Upper lobe of right lung (tissue), 1 donor: ENCODE results near the gene VSIG10L. TPM values are rescaled to one million over a fixed set of nuclear protein-coding genes. Genes with fewer than 3 reads are reported as not detected.

Experiments
- ATAC-seq: fragments of 200-7000 bp; cut with Tn5 transposase; one replicate; pipeline ENCODE4 v1.9.1; 2020; ENCODE audit warnings: mild to moderate bottlenecking, moderate library complexity
- DNase-seq: peaks from one replicate; pipeline ENCODE4 v3.0.0-alpha.2; 2020
- H3K27ac ChIP-seq: fragments of 200-600 bp; one replicate; pipeline ENCODE4 v1.8.0; 2022
- H3K27me3 ChIP-seq: fragments of 200-600 bp; one replicate; pipeline ENCODE4 v1.8.0; 2022; ENCODE audit warnings: mild to moderate bottlenecking
- H3K36me3 ChIP-seq: fragments of 200-600 bp; one replicate; pipeline ENCODE4 v1.8.0; 2022
- H3K4me1 ChIP-seq: fragments of 200-600 bp; one replicate; pipeline ENCODE4 v1.8.0; 2022
- H3K4me3 ChIP-seq: fragments of 200-600 bp; one replicate; pipeline ENCODE4 v1.8.0; 2022; ENCODE audit warnings: mild to moderate bottlenecking
- H3K9me3 ChIP-seq: fragments of 200-600 bp; one replicate; pipeline ENCODE4 v1.8.0; 2022
- CTCF ChIP-seq: fragments of 200-600 bp; IDR thresholded peaks from one replicate; pipeline ENCODE4 v1.8.0; 2022; ENCODE audit warnings: antibody characterized with exemption
- intact Hi-C: fragments of 100-400 bp; cut with DNase I; formaldehyde crosslinking; loops from one replicate; pipeline ENCODE4 v1.11.0; 2022
- total RNA-seq: library from RNA; stranded (reverse); fragmentation: NEBNext Ultra II Directional; extraction: Animal tissue kit (Norgen Biotek cat#: 25700); gene quantifications from one replicate; pipeline ENCODE4 v1.2.1, GENCODE V29; 2021
- donor health status: DM: no; HTN: yes; CAD: no; lungs with severe emphysema.

VSIG10L gene
- total RNA-seq, 1 donor from 2014 or later = 2.1 TPM

- ATAC-seq (no peak), DNase-seq (no peak)
- peaks cover 6% of the 10 kb centered on the region for H3K4me1 ChIP-seq
- TF ChIP-seq CTCF = no peak
- no peaks in the 10 kb centered on the region for H3K36me3 ChIP-seq
- intact Hi-C loops = no loop called here
- H3K27ac ChIP-seq = no peak overlapping the region
- H3K4me3 ChIP-seq = no peak overlapping the region
- no peaks in the 10 kb centered on the region for H3K9me3 ChIP-seq
- peaks cover 40% of the 10 kb centered on the region for H3K27me3 ChIP-seq
Measured at GRCh38 chr19:51331193-51331592, 10.7 kb downstream of the VSIG10L start.

DNA sequence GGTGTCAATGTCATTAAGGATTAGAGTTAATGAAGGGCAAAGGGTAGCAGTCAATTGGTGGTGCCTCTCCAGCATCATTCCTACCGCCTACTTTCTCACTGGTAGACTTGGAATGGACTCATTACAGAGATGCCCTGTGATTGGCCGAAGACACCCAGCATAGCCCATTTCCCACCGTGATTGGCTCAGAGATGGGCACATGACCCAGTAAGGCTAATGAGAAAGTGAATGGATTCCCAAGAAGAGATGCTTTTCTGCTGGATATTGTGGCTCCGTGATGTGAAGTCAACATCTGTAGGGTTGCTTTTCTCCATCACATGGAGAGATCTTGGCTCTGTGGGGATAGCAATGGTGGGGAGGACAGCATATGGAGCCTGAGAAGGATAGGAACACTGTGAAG lies 11.6 kb downstream of the VSIG10L start:
- ATAC-seq (no peak), DNase-seq (no peak)
- peaks cover 44% of the 10 kb centered on the region for H3K27me3 ChIP-seq
- no peak overlapping the region for H3K27ac ChIP-seq
- TF ChIP-seq CTCF = no peak
- no peak overlapping the region for H3K4me3 ChIP-seq
- no peaks in the 10 kb centered on the region for H3K36me3 ChIP-seq
- H3K4me1 ChIP-seq = peaks cover 6% of the 10 kb centered on the region
- H3K9me3 ChIP-seq = no peaks in the 10 kb centered on the region
- intact Hi-C loops = no loop called here

- peaks cover 44% of the 10 kb centered on the region for H3K27me3 ChIP-seq
- no peak for DNase-seq
- ATAC-seq = no peak
Measured at GRCh38 chr19:51329411-51329810, 12.5 kb downstream of the VSIG10L start.

GRCh38 chr19:51327066-51328001 lies 14.6 kb downstream of the VSIG10L start:
- Histone ChIP-seq H3K36me3 (no peaks in the 10 kb centered on the region), H3K4me3 (no peak overlapping the region), H3K27me3 (peaks cover 48% of the 10 kb centered on the region), H3K9me3 (no peaks in the 10 kb centered on the region), H3K27ac (no peak overlapping the region), H3K4me1 (peaks cover 6% of the 10 kb centered on the region)
- peak; percentile 80 for ATAC-seq
- peak; percentile 14 for TF ChIP-seq CTCF
- intact Hi-C loops = no loop called here
- DNase-seq = peak; percentile 75

More at GRCh38 chr19:51329411-51329810, 12.5 kb downstream of the VSIG10L start:
- Histone ChIP-seq H3K27ac (no peak overlapping the region), H3K9me3 (no peaks in the 10 kb centered on the region), H3K36me3 (no peaks in the 10 kb centered on the region), H3K4me1 (peaks cover 6% of the 10 kb centered on the region), H3K4me3 (no peak overlapping the region)
- TF ChIP-seq CTCF = no peak
- intact Hi-C loops = no loop called here

DNA sequence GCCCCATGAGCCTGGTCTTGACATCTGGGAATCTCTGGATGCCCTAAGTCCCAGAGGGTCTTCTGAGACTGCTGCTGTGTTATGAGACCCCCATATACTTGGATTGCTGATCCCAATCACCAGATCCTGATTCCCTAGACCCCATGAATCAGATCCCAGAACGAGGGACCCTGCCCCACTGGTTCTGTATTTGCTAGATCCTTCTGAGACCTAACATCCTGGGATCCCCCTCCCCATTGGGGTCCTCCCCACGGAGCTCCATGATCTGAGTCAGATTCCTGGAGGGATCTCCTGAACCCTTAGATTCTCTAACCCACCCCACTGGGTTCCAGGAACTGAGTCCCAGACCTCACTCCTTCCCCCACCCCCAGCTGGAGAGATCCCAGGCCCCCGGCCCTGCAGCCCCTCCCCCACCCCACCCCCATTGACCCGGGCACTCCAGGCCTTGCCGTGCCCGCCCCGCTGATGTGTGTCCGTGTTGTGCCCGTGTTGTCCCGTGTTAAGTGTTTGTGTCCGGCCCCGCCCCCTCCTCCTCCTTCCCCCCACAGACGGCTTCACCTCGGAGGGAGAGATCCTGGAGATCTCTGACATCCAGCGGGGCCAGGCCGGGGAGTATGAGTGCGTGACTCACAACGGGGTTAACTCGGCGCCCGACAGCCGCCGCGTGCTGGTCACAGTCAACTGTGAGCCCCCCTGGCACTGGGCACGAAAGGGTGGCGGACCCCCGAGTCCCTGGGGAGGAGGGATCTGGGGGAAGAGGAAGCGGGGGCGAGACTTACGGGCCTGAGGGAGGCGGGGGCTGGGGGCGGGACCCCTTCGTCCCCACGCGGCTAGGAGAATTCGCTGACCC lies 15.5 kb downstream of the VSIG10L start:
- no peaks in the 10 kb centered on the region for H3K36me3 ChIP-seq
- intact Hi-C loops = no loop called here
- H3K9me3 ChIP-seq = no peaks in the 10 kb centered on the region
- H3K4me1 ChIP-seq = peaks cover 6% of the 10 kb centered on the region
- H3K27ac ChIP-seq = no peak overlapping the region
- ATAC-seq = no peak
- TF ChIP-seq CTCF = no peak
- H3K4me3 ChIP-seq = no peak overlapping the region
- DNase-seq = peak; percentile 61
- peaks cover 52% of the 10 kb centered on the region for H3K27me3 ChIP-seq
